Hepatocyte (in vitro differentiated cells): Measurements from ENCODE around the gene TEKT5.

Source experiments
- EZH2 ChIP-seq: fragments of 200-600 bp; sonication (generic); IDR thresholded peaks from 2 replicates; pipeline ENCODE4 v1.6.1; 2016; ENCODE audit warnings: antibody characterized with exemption, mild to moderate bottlenecking, borderline replicate concordance
- EZH2phosphoT487 ChIP-seq: fragments of 200-600 bp; sonication (generic); IDR thresholded peaks from one replicate; pipeline ENCODE4 v1.6.1; 2018; ENCODE audit warnings: antibody characterized with exemption, mild to moderate bottlenecking, low read depth, moderate library complexity; ENCODE audit not compliant: unreplicated experiment, severe bottlenecking
- TF ChIP-seq, protein P1 (sequence below): fragments of 200-600 bp; sonication (generic); IDR thresholded peaks from 2 replicates; pipeline ENCODE4 v1.5.1; 2016; ENCODE audit warnings: antibody characterized with exemption, mild to moderate bottlenecking; ENCODE audit not compliant: poor library complexity

- TF ChIP-seq, protein P1, sequence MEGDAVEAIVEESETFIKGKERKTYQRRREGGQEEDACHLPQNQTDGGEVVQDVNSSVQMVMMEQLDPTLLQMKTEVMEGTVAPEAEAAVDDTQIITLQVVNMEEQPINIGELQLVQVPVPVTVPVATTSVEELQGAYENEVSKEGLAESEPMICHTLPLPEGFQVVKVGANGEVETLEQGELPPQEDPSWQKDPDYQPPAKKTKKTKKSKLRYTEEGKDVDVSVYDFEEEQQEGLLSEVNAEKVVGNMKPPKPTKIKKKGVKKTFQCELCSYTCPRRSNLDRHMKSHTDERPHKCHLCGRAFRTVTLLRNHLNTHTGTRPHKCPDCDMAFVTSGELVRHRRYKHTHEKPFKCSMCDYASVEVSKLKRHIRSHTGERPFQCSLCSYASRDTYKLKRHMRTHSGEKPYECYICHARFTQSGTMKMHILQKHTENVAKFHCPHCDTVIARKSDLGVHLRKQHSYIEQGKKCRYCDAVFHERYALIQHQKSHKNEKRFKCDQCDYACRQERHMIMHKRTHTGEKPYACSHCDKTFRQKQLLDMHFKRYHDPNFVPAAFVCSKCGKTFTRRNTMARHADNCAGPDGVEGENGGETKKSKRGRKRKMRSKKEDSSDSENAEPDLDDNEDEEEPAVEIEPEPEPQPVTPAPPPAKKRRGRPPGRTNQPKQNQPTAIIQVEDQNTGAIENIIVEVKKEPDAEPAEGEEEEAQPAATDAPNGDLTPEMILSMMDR, result no peak
- TF ChIP-seq EZH2, result no peak
- no peak for TF ChIP-seq EZH2phosphoT487
These were observed 80.0 kb downstream of the TEKT5 start for GRCh38 chr16:10614685-10615084.
